AG04450 (cell line): ENCODE data around the gene EIF2B1. TPM values are rescaled to one million over a fixed set of nuclear protein-coding genes. Genes with fewer than 3 reads are reported as not detected.

Experiments
- CTCF ChIA-PET: fragments of 300-600, 350-600 bp; formaldehyde crosslinking; extraction: SDS; loops from one replicate; lab custom pipeline; 2022; ENCODE audit warnings: antibody characterized with exemption, inconsistent platforms; lab: Charles Lee
- POLR2A ChIA-PET: fragments of 350-600 bp; formaldehyde crosslinking; extraction: SDS; loops from one replicate; lab custom pipeline; 2021; ENCODE audit warnings: antibody characterized with exemption, inconsistent platforms; lab: Yijun Ruan, JAX
- DNase-seq: peaks from one replicate; pipeline ENCODE4 v3.0.0-alpha.2; 2011; ENCODE audit warnings: low read depth, low spot score
- H3K27ac ChIP-seq: one replicate; pipeline ENCODE4 v1.5.1; 2012; ENCODE audit warnings: low read depth, low read length, control low read depth
- H3K27me3 ChIP-seq: one replicate; pipeline ENCODE4 v1.6.0; 2012; ENCODE audit warnings: low read length; ENCODE audit not compliant: control insufficient read depth, insufficient read depth
- H3K4me3 ChIP-seq: 2 replicates; pipeline ENCODE4 v1.5.1; 2011; ENCODE audit warnings: mild to moderate bottlenecking, low read depth, low read length, control low read depth
- H3K9me3 ChIP-seq: 2 replicates; pipeline ENCODE4 v1.5.1; 2012; ENCODE audit warnings: low read length; ENCODE audit not compliant: control insufficient read depth, insufficient read depth
- CTCF ChIP-seq: IDR thresholded peaks from 2 replicates; pipeline ENCODE4 v1.5.1; 2011; ENCODE audit warnings: low read depth, low read length, control low read depth, inconsistent platforms
- polyA plus RNA-seq: library from polyadenylated mRNA; depleted of rRNA; stranded (reverse); fragments of >200 nt; gene quantifications from 2 replicates; pipeline ENCODE4 v1.2.3, GENCODE V29; 2011; rRNA removed
- small RNA-seq: library from RNA; depleted of rRNA; stranded (forward); fragments of <200 nt; gene quantifications from one replicate; pipeline ENCODE3, GENCODE V24; 2012; ENCODE audit warnings: low read depth; ENCODE audit not compliant: insufficient read length

Gene EIF2B1
- polyA plus RNA-seq, 1 experiment, result 36.6 TPM

- H3K4me3 ChIP-seq, result no peak overlapping the region
- no peak for TF ChIP-seq CTCF
- DNase-seq, result no peak
- peaks cover 3% of the 10 kb centered on the region; the same call in 1 of the 2 replicates for H3K9me3 ChIP-seq
- H3K27me3 ChIP-seq, result no peaks in the 10 kb centered on the region
- peak overlapping the region; percentile 21 for H3K27ac ChIP-seq
- ChIA-PET POLR2A (no interaction called here), CTCF (no interaction called here)
Measured at GRCh38 chr12:123576611-123577010, 56.9 kb downstream of the EIF2B1 start.

DNA sequence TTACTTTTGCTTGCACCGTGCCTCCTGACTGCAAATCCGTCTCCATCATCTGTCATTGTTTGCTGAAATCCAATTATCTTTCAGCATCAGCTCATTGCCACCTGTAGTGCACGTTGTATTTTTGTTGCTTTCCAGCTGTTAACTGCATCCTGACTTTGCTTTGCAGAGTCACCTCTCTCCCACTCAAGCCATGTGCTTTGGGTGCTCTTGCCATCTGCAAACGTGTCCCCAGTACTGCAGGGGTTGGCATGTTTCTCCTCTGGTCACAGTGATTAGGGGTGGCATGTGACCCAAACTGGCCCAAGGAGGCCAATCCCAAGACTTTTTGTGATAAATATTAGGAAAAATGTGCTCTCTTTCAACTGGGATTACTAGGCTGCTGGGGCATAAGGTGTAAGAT, 59.6 kb downstream of the EIF2B1 start:
- ChIA-PET POLR2A (no interaction called here), CTCF (no interaction called here)
- TF ChIP-seq CTCF, result no peak
- Histone ChIP-seq H3K9me3 (peaks cover 3% of the 10 kb centered on the region; the same call in 1 of the 2 replicates), H3K27me3 (no peaks in the 10 kb centered on the region), H3K4me3 (no peak overlapping the region), H3K27ac (no peak overlapping the region)
- no peak for DNase-seq

- no peak overlapping the region for H3K4me3 ChIP-seq
- peaks cover 3% of the 10 kb centered on the region; the same call in 1 of the 2 replicates for H3K9me3 ChIP-seq
- ChIA-PET CTCF (interaction anchor here (0.7 kb wide), 1 partner anchor 9 kb away, joined by 4 read pairs; no protein-coding TSS in a partner anchor), POLR2A (no interaction called here)
- no peak overlapping the region for H3K27ac ChIP-seq
- H3K27me3 ChIP-seq, result no peaks in the 10 kb centered on the region
- DNase-seq, result no peak
- no peak for TF ChIP-seq CTCF
Measured at GRCh38 chr12:123572391-123572790, 61.1 kb downstream of the EIF2B1 start.

DNA sequence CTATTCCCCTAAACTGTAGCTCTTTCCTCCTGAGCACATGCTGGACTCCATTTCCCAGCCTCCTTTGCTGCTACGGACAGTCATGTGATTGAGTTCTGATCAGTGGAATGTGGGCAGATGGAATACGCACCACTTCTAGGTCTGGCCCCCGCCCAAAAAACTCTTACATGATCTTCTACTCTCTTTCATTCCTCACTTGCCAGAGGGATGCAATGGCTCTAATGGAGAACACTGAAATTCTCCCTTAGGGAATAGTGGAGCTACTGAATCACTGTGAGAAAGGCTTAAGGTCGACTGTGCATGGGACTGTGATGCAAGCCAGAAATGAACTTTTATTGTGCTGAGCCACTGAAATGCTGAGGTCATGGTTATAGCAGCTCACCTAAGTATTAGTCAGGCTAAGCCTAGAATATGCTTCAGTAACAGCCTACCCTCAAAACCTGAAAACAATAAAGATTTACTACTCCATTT, 62.1 kb downstream of the EIF2B1 start:
- Histone ChIP-seq H3K4me3 (no peak overlapping the region), H3K27me3 (no peaks in the 10 kb centered on the region), H3K27ac (no peak overlapping the region), H3K9me3 (peaks cover 2% of the 10 kb centered on the region; the same call in 1 of the 2 replicates)
- POLR2A ChIA-PET, result interaction anchor here (1.0 kb wide), 1 partner anchor 12 kb away, joined by 8 read pairs; the partner anchor contains the start of gene TMED2
- CTCF ChIA-PET, result interaction anchor here (0.6 kb wide), 3 partner anchors 11 to 109 kb away, joined by 3 to 10 read pairs (median 10); partner anchors contain the start of gene TMED2
- no peak for TF ChIP-seq CTCF
- peak; percentile 41 for DNase-seq

Small RNA genes lying within 50 kb of the gene (small RNA-seq; reads per million reads assigned to genes)
- not detected for gene SNORA9B

Other genes starting within 250 kb of the EIF2B1 start
- gene KMT5A, start 249.6 kb downstream of the EIF2B1 start, polyA plus RNA-seq, result 26.5 and 30.6 TPM in 2 replicates
- gene RILPL2, start 197.0 kb downstream of the EIF2B1 start, polyA plus RNA-seq, result 2.9 and 3.3 TPM in 2 replicates
- gene SNRNP35, start 175.5 kb downstream of the EIF2B1 start, polyA plus RNA-seq, result 12.1 and 13.0 TPM in 2 replicates
- 18.7 and 19.8 TPM in 2 replicates for gene RILPL1, start 100.0 kb downstream of the EIF2B1 start, polyA plus RNA-seq
- 241 and 319 TPM in 2 replicates for gene TMED2, start 49.1 kb downstream of the EIF2B1 start, polyA plus RNA-seq
- gene DDX55, start 31.6 kb downstream of the EIF2B1 start, polyA plus RNA-seq, result 12.6 and 15.4 TPM in 2 replicates
- gene GTF2H3, start 143 bp upstream of the EIF2B1 start, polyA plus RNA-seq, result 35.8 and 55.1 TPM in 2 replicates
- 8.6 and 9.1 TPM in 2 replicates for gene TCTN2, start 37.4 kb upstream of the EIF2B1 start, polyA plus RNA-seq
- gene ATP6V0A2, start 78.7 kb upstream of the EIF2B1 start, polyA plus RNA-seq, result 28.9 and 30.0 TPM in 2 replicates
- 8.6 and 9.1 TPM in 2 replicates for gene DNAH10, start 128.6 kb upstream of the EIF2B1 start, polyA plus RNA-seq